HCT116 (cell line): ENCODE results near the gene NDUFS1. TPM values are rescaled to one million over a fixed set of nuclear protein-coding genes. Genes with fewer than 3 reads are reported as not detected.
A peak's percentile ranks its signal among the peaks of the same experiment; 100 is the strongest.

Experiments used
- ATAC-seq: fragments of 200-7000 bp; cut with Tn5 transposase; 2 replicates; pipeline ENCODE4 v1.9.1; 2020; ENCODE audit warnings: mild to moderate bottlenecking, moderate library complexity
- BruUV-seq: library from RNA; stranded (reverse); fragments of 400-500 nt; replicated peaks from 2 replicates; lab custom pipeline; 2021; lab: Mats Ljungman, UMichigan
- CTCF ChIA-PET: fragments of 300-600 bp; sonication (Branson Sonifier 250); formaldehyde crosslinking; loops from one replicate; lab custom pipeline; 2021; ENCODE audit warnings: antibody characterized with exemption; lab: Charles Lee
- POLR2A ChIA-PET: fragments of 300-600, 350-600 bp; sonication (Branson Sonifier 250); formaldehyde crosslinking; loops from one replicate; lab custom pipeline; 2021; ENCODE audit warnings: antibody characterized with exemption; lab: Charles Lee
- RAD21 ChIA-PET, 2 experiments: fragments of 300-600 bp; sonication (Branson Sonifier 250); formaldehyde crosslinking; loops; one replicate each; lab custom pipeline; 2023; ENCODE audit warnings: low total read pairs in 2 of 2; ENCODE audit not compliant: uncharacterized antibody in 2 of 2, unreplicated experiment in 2 of 2, low non-redundant PET in 1 of 2; lab: Charles Lee
- DNase-seq: peaks from one replicate; pipeline ENCODE4 v3.0.0-alpha.2; 2010; ENCODE audit warnings: low read depth, low spot score
- H2AFZ ChIP-seq: fragments of 200-600 bp; shearing (Covaris generic), sonication (generic); 2 replicates; pipeline ENCODE4 v1.6.1; 2017; ENCODE audit warnings: low read depth, mixed run types, mixed read lengths, antibody characterized with exemption, low read length; ENCODE audit not compliant: poor library complexity, severe bottlenecking
- H3K27ac ChIP-seq: 2 replicates; pipeline ENCODE4 v1.5.1; 2012; ENCODE audit warnings: low read depth, low read length
- H3K27me3 ChIP-seq: fragments of 200-600 bp; sonication (generic); 2 replicates; pipeline ENCODE4 v1.6.1; 2016; ENCODE audit warnings: mixed run types, low read length, mixed read lengths; ENCODE audit not compliant: insufficient read depth
- H3K36me3 ChIP-seq, 2 experiments: fragments of 200-500 bp in 1 of 2; fragments of 200-600 bp in 1 of 2; sonication (Bioruptor generic) in 1 of 2; sonication (generic) in 1 of 2; 2 replicates each; pipeline versions ENCODE4 v1.5.1 to v1.6.1; 2014 to 2016; ENCODE audit warnings: low read length in 2 of 2, inconsistent platforms in 1 of 2, mixed read lengths in 1 of 2, mixed run types in 1 of 2; ENCODE audit not compliant: insufficient read depth in 2 of 2, control insufficient read depth in 1 of 2
- H3K4me1 ChIP-seq, 2 experiments: fragments of 200-600 bp in 1 of 2; sonication (generic) in 1 of 2; 2 replicates each; pipeline versions ENCODE4 v1.5.1 to v1.6.1; 2012 to 2017; ENCODE audit warnings: low read length in 2 of 2, inconsistent platforms in 1 of 2, mild to moderate bottlenecking in 1 of 2, mixed read lengths in 1 of 2, mixed run types in 1 of 2, moderate library complexity in 1 of 2; ENCODE audit not compliant: insufficient read depth in 2 of 2, control insufficient read depth in 1 of 2
- H3K4me2 ChIP-seq: fragments of 200-600 bp; sonication (generic); 2 replicates; pipeline ENCODE4 v1.6.1; 2017; ENCODE audit warnings: mixed run types, low read length, mixed read lengths
- H3K4me3 ChIP-seq, 2 experiments: fragments of 200-600 bp in 1 of 2; sonication (generic) in 1 of 2; replicated peaks in 1 of 2; 2 replicates each; pipeline ENCODE4 v1.5.1; 2011 to 2016; ENCODE audit warnings: low read length in 2 of 2, control low read depth in 1 of 2, low read depth in 1 of 2, mild to moderate bottlenecking in 1 of 2, mixed read lengths in 1 of 2, mixed run types in 1 of 2
- H3K79me2 ChIP-seq: fragments of 200-600 bp; sonication (generic); 2 replicates; pipeline ENCODE4 v1.6.1; 2017; ENCODE audit warnings: mild to moderate bottlenecking, mixed run types, low read length, moderate library complexity, mixed read lengths; ENCODE audit not compliant: insufficient read depth
- H3K9ac ChIP-seq: fragments of 200-600 bp; sonication (generic); 2 replicates; pipeline ENCODE4 v1.6.1; 2016; ENCODE audit warnings: low read length, mixed read lengths
- H3K9me2 ChIP-seq: fragments of 200-600 bp; sonication (generic), shearing (Covaris generic); 2 replicates; pipeline ENCODE4 v1.6.1; 2017; ENCODE audit warnings: mixed run types, mild to moderate bottlenecking, moderate library complexity; ENCODE audit not compliant: insufficient read depth
- H3K9me3 ChIP-seq, 2 experiments: fragments of 200-500 bp in 1 of 2; fragments of 200-600 bp in 1 of 2; sonication (Bioruptor generic) in 1 of 2; sonication (generic) in 1 of 2; 2 replicates each; pipeline ENCODE4 v1.6.1; 2014 to 2017; ENCODE audit warnings: low read length in 2 of 2, mixed read lengths in 2 of 2, inconsistent platforms in 1 of 2, low read depth in 1 of 2, mild to moderate bottlenecking in 1 of 2, mixed run types in 1 of 2, moderate library complexity in 1 of 2; ENCODE audit not compliant: control insufficient read depth in 1 of 2, insufficient read depth in 1 of 2
- H4K20me1 ChIP-seq: fragments of 200-600 bp; sonication (generic), shearing (Covaris generic); 2 replicates; pipeline ENCODE4 v1.6.1; 2017; ENCODE audit warnings: mixed run types, mild to moderate bottlenecking, moderate library complexity; ENCODE audit not compliant: insufficient read depth
- ATF3 ChIP-seq: IDR thresholded peaks from 2 replicates; pipeline ENCODE4 v1.6.1; 2012
- CBX3 ChIP-seq: IDR thresholded peaks from 2 replicates; pipeline ENCODE4 v1.6.1; 2012; ENCODE audit warnings: low read depth
- CEBPB ChIP-seq: IDR thresholded peaks from 2 replicates; pipeline ENCODE4 v1.6.1; 2012; ENCODE audit warnings: low read depth
- EGR1 ChIP-seq: IDR thresholded peaks from 2 replicates; pipeline ENCODE4 v1.6.1; 2012; ENCODE audit warnings: low read depth
- ELF1 ChIP-seq: IDR thresholded peaks from 2 replicates; pipeline ENCODE4 v1.6.1; 2012; ENCODE audit warnings: low read depth, borderline replicate concordance
- EZH2 ChIP-seq: fragments of 200-600 bp; sonication (generic); IDR thresholded peaks from 2 replicates; pipeline ENCODE4 v1.6.1; 2017; ENCODE audit warnings: antibody characterized with exemption, mixed run types
- EZH2phosphoT487 ChIP-seq: fragments of 200-600 bp; IDR thresholded peaks from 2 replicates; pipeline ENCODE4 v1.6.1; 2018; ENCODE audit warnings: antibody characterized with exemption, borderline replicate concordance
- JUND ChIP-seq: IDR thresholded peaks from 2 replicates; pipeline ENCODE4 v1.6.1; 2012
- MAX ChIP-seq: IDR thresholded peaks from 2 replicates; pipeline ENCODE4 v1.6.1; 2012
- POLR2A ChIP-seq: IDR thresholded peaks from 2 replicates; pipeline ENCODE4 v1.7.0; 2011; ENCODE audit warnings: borderline replicate concordance; ENCODE audit not compliant: insufficient read depth, insufficient read length; ENCODE audit errors: extremely low read depth
- POLR2AphosphoS5 ChIP-seq: IDR thresholded peaks from 2 replicates; pipeline ENCODE4 v1.6.1; 2011; ENCODE audit warnings: mild to moderate bottlenecking, low read depth, low read length, moderate library complexity
- RAD21 ChIP-seq: IDR thresholded peaks from 2 replicates; pipeline ENCODE4 v1.6.1; 2012; ENCODE audit warnings: low read depth, mild to moderate bottlenecking
- REST ChIP-seq: IDR thresholded peaks from 2 replicates; pipeline ENCODE4 v1.6.1; 2012; ENCODE audit warnings: low read depth
- SIN3A ChIP-seq: IDR thresholded peaks from 2 replicates; pipeline ENCODE4 v1.6.1; 2012; ENCODE audit warnings: low read depth
- SP1 ChIP-seq: IDR thresholded peaks from 2 replicates; pipeline ENCODE4 v1.6.1; 2012; ENCODE audit warnings: low read depth
- SRF ChIP-seq: IDR thresholded peaks from 2 replicates; pipeline ENCODE4 v1.6.1; 2012; ENCODE audit warnings: low read depth
- YY1 ChIP-seq: IDR thresholded peaks from 2 replicates; pipeline ENCODE4 v1.6.1; 2011; ENCODE audit warnings: low read length, low read depth, moderate library complexity, mild to moderate bottlenecking; ENCODE audit not compliant: insufficient replicate concordance; ENCODE audit errors: extremely low read depth
- intact Hi-C: fragments of 100-400 bp; cut with micrococcal nuclease; formaldehyde crosslinking; loops from 2 replicates; pipeline ENCODE4 v1.10.0; 2022
- total RNA-seq: library from RNA; stranded (reverse); gene quantifications from one replicate; pipeline ENCODE4 v1.2.1, GENCODE V29; 2021; ENCODE audit not compliant: unreplicated experiment

Gene NDUFS1
- total RNA-seq, 1 experiment from 2014 or later = 86.6 TPM

GRCh38 chr2:206084870-206085741 lies 74.1 kb downstream of the NDUFS1 start:
- no peak for DNase-seq
- BruUV-seq = no TSS peak
- ATAC-seq = peak; percentile 49
- no peaks in the 10 kb centered on the region for H3K36me3 ChIP-seq
- H3K27ac ChIP-seq = peak overlapping the region; percentile 89
- H3K9ac ChIP-seq = peak overlapping the region; percentile 73
- peak overlapping the region; percentile 65 to 82 for H3K4me3 ChIP-seq
- no peaks in the 10 kb centered on the region for H3K9me3 ChIP-seq
- ChIA-PET POLR2A (no interaction called here), CTCF (no interaction called here), RAD21 (no interaction called here)
- peak overlapping the region; percentile 92 for H3K4me2 ChIP-seq
- intact Hi-C loops = no loop called here
- peaks cover 51% of the 10 kb centered on the region for H3K79me2 ChIP-seq
- peaks cover 8 to 12% of the 10 kb centered on the region in 2 experiments; a peak in 3 of 4 replicates for H3K4me1 ChIP-seq
- no peaks in the 10 kb centered on the region for H3K27me3 ChIP-seq
- no peaks in the 10 kb centered on the region for H3K9me2 ChIP-seq
- TF ChIP-seq POLR2A (peak; percentile 14), REST (no peak), SRF (no peak)
- H2AFZ ChIP-seq = no peak overlapping the region
- H4K20me1 ChIP-seq = no peaks in the 10 kb centered on the region

- Histone ChIP-seq H3K36me3 (no peaks in the 10 kb centered on the region), H3K27ac (peak overlapping the region; percentile 89), H3K9me3 (no peaks in the 10 kb centered on the region), H3K9ac (peak overlapping the region; percentile 73), H3K4me1 (peaks cover 8 to 12% of the 10 kb centered on the region in 2 experiments; a peak in 3 of 4 replicates), H3K27me3 (no peaks in the 10 kb centered on the region), H4K20me1 (no peaks in the 10 kb centered on the region), H3K4me3 (peak overlapping the region; percentile 65 to 82), H3K79me2 (peaks cover 57% of the 10 kb centered on the region), H3K4me2 (peak overlapping the region; percentile 91), H2AFZ (no peak overlapping the region), H3K9me2 (no peaks in the 10 kb centered on the region)
- no TSS peak for BruUV-seq
- ChIA-PET CTCF (no interaction called here), POLR2A (interaction anchor here (0.7 kb wide), 1 partner anchor 658 kb away, joined by 4 read pairs; no protein-coding TSS in a partner anchor), RAD21 (no interaction called here)
- peak; percentile 73 for DNase-seq
- intact Hi-C loops = no loop called here
- ATAC-seq = peak; percentile 74
- peak; percentile 4 for TF ChIP-seq YY1
- no peak for TF ChIP-seq CBX3
- TF ChIP-seq EZH2phosphoT487 = no peak
- peak; percentile 65; the same call in 1 of the 2 replicates for TF ChIP-seq SIN3A
- peak; percentile 48 for TF ChIP-seq POLR2A
- TF ChIP-seq CEBPB = no peak
- TF ChIP-seq ATF3 = no peak
- TF ChIP-seq EZH2 = no peak
- no peak for TF ChIP-seq JUND
- no peak for TF ChIP-seq EGR1
- TF ChIP-seq RAD21 = no peak
- TF ChIP-seq SP1 = 0 out of 2 replicates have a peak, but pooled peaks have one; percentile 31
- TF ChIP-seq MAX = no peak
- peak; percentile 75 for TF ChIP-seq POLR2AphosphoS5
- TF ChIP-seq ELF1 = no peak
These were observed 74.8 kb downstream of the NDUFS1 start for GRCh38 chr2:206084439-206084869.
